Gastroesophageal sphincter (tissue), 2 donors: Measurements from ENCODE around the gene CRABP2.

Experiments used
- EP300 ChIP-seq: sonication (generic); formaldehyde crosslinking; IDR thresholded peaks from one replicate; pipeline ENCODE4 v1.6.1; 2017; ENCODE audit warnings: antibody characterized with exemption, mild to moderate bottlenecking
- POLR2AphosphoS5 ChIP-seq: sonication (generic); formaldehyde crosslinking; IDR thresholded peaks from one replicate; pipeline ENCODE4 v1.6.1; 2017; ENCODE audit warnings: antibody characterized with exemption

DNA sequence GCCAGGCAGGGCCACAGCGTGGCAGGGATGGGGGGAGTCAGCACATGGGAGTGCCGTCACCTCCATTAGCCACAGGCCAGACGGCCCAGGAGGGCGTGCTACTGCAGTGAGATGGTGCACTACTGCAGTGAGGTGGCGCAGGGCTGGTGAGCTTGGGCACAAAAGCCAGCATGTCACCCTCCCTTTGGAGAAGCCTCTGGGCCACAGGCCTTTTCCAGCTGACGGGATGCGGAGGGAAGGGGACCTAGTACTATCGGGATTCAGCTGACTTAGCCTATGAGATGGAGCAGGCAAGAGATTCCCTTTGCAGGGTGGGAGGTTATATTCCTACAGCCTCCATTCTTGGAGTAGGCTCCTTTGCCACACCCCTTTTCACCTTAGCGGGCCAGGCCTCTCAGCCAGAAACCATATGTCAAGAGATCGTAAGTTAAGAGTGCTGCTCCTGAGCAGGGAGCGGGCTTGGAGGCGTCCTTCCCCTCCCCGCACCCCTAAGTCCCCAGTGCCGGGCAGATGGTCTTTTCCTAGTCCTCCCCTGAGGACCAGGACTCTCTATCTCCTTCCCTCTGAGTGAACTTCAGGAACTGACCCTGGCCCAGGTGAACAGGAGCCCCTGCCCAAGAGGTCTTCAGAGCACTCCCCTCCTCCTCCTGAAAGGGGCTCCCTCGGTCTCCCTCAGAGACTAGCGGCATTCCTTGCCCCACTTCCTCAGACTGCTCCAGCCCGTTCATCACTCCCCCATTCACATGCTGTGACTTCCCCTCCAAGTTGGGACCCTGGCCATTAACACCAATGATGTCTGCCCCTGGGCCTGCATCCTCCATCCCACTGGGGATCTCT, 36.4 kb downstream of the CRABP2 start:
- no peak for TF ChIP-seq EP300
- TF ChIP-seq POLR2AphosphoS5: no peak
